Stimulated activated CD4-positive, alpha-beta T cell treated with anti-CD3 and anti-CD28 coated beads, Interleukin-4, amount 100 ng/mL, for 24 hours (primary cell): ENCODE results near the gene TMEM240.
"Not testable (repeated sequence)": the region's sequence is repeated elsewhere in the genome, so short reads cannot be mapped to it uniquely, and the experiment has no call there.

Source experiments
- DNase-seq: peaks from one replicate; pipeline ENCODE4 v3.0.0-alpha.2; 2020

Gene TMEM240

GRCh38 chr1:1539310-1540089 lies 924 bp downstream of the TMEM240 start:
- no peak for DNase-seq

DNA sequence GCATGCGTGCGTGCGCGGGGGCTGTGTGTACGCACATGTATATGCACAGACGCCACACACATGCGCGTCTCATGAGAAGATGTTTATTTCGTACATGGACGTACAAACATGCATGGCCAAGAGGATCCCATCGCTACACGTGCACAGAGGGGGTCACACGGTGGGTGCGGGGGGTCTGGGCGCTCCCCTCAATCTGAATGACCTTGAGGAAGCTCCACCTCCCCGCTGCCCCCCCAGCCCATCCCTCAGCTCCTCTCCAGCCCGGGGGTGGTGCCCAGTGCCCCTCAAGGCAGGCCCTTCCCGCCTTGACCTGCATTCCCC lies 1.5 kb downstream of the TMEM240 start:
- no peak for DNase-seq

- DNase-seq: no peak
These were observed 2.1 kb downstream of the TMEM240 start for GRCh38 chr1:1538334-1538733.

GRCh38 chr1:1537626-1538250 lies 2.7 kb downstream of the TMEM240 start:
- DNase-seq: no peak

GRCh38 chr1:1536938-1537546 lies 3.4 kb downstream of the TMEM240 start:
- no peak for DNase-seq

- no peak for DNase-seq
These were observed 4.1 kb downstream of the TMEM240 start for GRCh38 chr1:1536019-1536937.

GRCh38 chr1:1535201-1536018 lies 5.0 kb downstream of the TMEM240 start:
- no peak for DNase-seq

DNA sequence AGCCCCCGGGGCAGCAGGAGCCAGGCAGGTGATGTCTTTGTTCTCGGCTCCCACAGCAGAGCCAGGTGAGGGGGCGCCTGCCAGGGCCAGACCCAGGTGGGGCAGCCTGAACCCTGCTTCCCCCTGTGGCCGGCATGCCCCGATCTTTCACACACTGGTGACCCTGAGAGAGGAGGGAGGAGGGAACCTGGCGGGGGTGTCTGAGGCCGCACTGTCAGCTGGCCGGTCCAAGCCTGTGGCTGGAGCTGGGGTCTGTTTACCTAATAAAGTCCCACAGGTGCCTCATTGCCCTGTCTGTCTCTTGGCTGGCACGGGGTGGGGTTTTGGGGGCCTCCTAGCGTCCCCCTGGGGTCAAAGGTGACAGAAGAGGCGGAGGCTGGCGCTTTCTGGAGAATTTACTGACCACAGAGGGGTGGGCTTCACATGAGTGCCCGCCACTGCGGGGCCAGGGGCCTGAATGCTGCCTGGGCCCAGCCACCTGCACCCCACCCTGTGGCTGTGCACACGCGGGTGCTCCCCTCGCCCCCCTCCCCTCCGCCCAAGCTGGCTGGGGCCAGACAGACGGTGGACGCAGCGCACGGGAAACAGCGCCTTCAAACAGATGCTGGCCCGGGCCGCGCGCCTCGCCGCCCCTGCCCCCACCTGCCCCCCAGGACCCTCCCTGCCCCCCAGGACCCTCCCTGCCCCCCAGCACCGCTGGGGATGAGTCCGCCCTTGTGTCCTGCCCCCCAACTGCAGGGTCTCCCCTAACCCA lies 5.8 kb downstream of the TMEM240 start:
- DNase-seq: no peak

- not testable (repeated sequence) for DNase-seq
These were observed 6.5 kb downstream of the TMEM240 start for GRCh38 chr1:1533894-1534291.

- DNase-seq: not testable (repeated sequence)
These were observed 7.1 kb downstream of the TMEM240 start for GRCh38 chr1:1533176-1533893.

DNA sequence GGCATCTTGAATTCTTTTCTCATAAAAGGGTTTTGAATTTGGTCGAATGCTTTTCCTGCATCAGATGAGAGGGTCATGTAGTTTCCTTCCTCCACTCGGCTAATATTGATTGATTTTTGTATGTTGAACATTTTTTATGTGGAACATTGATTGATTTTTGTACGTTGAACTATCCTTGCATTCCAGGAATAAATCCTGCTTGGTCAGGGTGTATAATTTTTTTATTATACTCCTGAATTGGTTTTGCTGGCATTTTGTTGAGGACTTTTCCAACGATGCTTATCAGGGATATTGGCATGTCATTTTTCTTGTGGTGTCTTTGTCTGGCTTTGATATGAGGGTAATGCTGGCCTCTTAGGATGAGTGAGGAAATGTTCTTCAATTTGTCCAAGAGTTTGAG lies 8.5 kb downstream of the TMEM240 start:
- DNase-seq: no peak

DNA sequence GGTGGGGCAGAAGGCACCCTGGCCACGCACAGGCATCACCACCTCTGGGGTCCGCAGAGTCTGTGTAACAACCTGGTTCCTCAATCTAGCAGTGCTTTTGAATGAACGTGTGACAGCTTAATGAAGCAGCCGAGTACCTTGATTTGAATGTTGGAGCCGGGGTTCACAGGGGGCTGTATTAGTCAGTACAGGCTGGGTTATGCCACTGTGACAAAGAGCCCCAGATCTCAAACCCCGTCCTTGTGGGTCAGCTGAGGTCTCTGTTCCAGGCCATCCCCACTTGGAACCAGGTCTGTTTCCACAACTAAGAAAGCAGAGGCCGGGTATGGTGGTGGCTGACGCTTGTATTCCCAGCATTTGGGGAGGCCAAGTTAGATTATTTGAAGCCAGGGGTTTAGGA lies 10.5 kb downstream of the TMEM240 start:
- DNase-seq: no peak

GRCh38 chr1:1529321-1529720 lies 11.1 kb downstream of the TMEM240 start:
- no peak for DNase-seq

GRCh38 chr1:1528301-1529267 lies 11.8 kb downstream of the TMEM240 start:
- DNase-seq: no peak

DNA sequence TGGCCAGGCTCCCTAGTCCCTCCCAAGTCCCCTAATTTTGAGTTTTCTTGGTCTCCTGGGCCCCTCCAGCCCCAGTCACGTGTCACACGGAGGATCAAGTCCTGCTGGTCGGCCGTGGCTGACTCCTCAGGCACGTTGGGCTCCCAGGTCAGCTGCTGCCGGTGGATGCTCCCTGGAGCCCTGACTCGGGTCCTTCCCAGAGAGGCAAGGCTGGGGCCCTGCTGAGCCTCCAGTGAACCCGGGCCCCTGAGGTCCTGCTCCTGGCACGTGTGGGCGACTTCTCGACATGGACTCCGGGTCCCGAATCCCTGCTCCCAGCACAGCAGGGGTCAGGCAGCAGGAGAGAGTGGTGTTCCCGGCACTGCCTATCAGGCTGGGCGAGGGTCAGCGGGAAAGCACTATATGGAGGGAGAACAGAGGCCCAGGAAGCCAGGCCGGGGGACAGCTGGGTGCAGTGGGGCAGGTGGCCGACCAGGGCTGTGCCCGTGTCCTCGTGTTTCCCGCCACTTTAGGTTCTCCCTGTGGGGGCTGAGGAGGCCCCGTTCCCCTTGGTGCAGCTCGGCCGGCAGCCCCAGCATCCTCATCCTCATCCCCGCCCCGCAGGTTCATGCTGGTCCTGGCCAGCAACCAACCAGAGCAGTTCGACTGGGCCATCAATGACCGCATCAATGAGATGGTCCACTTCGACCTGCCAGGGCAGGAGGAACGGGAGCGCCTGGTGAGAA lies 13.2 kb downstream of the TMEM240 start:
- DNase-seq: no peak

- DNase-seq: not testable (repeated sequence)
These were observed 13.9 kb downstream of the TMEM240 start for GRCh38 chr1:1526476-1526875.

DNA sequence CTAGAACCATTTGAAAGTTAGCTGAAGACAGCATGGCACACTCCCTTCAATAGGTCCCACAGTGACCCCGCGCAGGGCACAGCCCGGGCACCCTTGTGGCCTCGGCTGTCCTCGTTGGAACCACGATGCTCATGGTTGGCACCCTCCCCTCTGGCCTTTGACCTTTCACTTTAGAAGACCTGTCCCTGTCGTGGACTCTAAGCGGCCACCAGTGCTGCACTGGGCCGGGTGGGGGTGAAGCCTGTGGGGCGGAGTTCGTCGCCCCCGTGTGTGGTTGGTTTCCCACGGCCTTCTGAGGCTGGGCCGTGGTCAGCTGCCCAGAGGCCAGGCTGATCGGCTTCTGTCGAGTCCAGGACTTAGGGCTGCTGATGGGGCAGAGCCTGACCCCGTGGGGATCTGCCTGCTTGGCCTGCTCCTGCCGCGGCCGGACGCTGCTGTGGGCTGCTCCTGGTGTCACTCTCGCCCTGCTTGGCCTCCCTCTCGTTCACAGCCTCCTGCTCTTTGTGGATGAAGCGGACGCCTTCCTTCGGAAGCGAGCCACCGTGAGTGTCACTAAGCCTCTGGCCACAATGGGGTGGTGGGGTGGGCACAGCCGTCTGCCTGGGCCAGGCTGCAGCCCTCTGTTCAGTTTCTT lies 15.6 kb downstream of the TMEM240 start:
- DNase-seq: not testable (repeated sequence)

DNA sequence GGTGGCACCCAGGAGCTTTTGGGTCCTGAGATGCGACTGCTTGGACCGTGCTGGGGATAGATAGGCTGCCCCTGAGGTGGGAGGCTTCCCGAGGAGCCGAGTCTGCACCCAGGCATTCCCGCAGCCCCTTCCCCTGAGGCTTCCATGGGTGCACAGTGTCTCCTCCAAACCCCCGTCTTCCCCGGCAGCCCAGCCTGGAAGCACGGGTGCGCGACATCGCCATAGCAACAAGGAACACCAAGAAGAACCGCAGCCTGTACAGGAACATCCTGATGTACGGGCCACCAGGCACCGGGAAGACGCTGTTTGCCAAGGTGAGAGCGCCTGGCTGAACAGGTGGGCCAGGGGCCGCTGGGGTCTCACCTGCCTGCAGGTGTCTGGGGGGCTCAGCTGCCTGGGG lies 16.8 kb downstream of the TMEM240 start:
- DNase-seq: not testable (repeated sequence)
